Prostate gland (tissue), 2 donors: Measurements from ENCODE around the gene ADAMTSL3. TPM values are rescaled to one million over a fixed set of nuclear protein-coding genes. Genes with fewer than 3 reads are reported as not detected.

ENCODE experiments used
- DNase-seq: peaks from one replicate; pipeline ENCODE4 v3.0.0-alpha.2; 2019; ENCODE audit warnings: low spot score
- H3K27ac ChIP-seq, 2 donors: fragments of 200-600 bp; sonication (generic); 2 replicates each; pipeline ENCODE4 v1.5.1; 2017 to 2019
- H3K27me3 ChIP-seq: fragments of 200-600 bp; sonication (generic); replicated peaks from 2 replicates; pipeline ENCODE4 v1.5.1; 2019; ENCODE audit not compliant: insufficient read depth
- H3K36me3 ChIP-seq, 2 donors: fragments of 200-600 bp; sonication (generic); 1 replicate in 1 of 2; 2 replicates in 1 of 2; pipeline versions ENCODE4 v1.5.1 to v1.8.1; 2017 to 2019
- H3K4me1 ChIP-seq: fragments of 200-600 bp; sonication (generic); replicated peaks from 2 replicates; pipeline ENCODE4 v1.5.1; 2019
- H3K4me3 ChIP-seq, 2 donors: fragments of 200-600 bp; sonication (generic); 2 replicates each; pipeline ENCODE4 v1.5.1; 2017 to 2019
- H3K9me3 ChIP-seq: fragments of 200-600 bp; sonication (generic); 2 replicates; pipeline ENCODE4 v1.5.1; 2017
- POLR2A ChIP-seq: fragments of 450-650 bp; IDR thresholded peaks from one replicate; pipeline ENCODE4 v1.6.1; 2016; ENCODE audit warnings: antibody characterized with exemption, mild to moderate bottlenecking
- POLR2AphosphoS5 ChIP-seq: sonication (generic); formaldehyde crosslinking; IDR thresholded peaks from one replicate; pipeline ENCODE4 v1.6.1; 2017; ENCODE audit warnings: antibody characterized with exemption
- WGBS: methylation state at CpG from one replicate; pipeline ENCODE4 v1.1.5; 2018; 5-methylcytosine and 5-hydroxymethylcytosine counted together
- intact Hi-C: fragments of 100-400 bp; cut with DNase I; formaldehyde crosslinking; loops from one replicate; pipeline ENCODE4 v1.14.2; 2022
- total RNA-seq, 2 donors: library from RNA; depleted of rRNA; stranded (reverse); fragments of >200 nt; gene quantifications; one replicate each; pipeline ENCODE4 v1.1.0, GENCODE V29; 2016
- TF ChIP-seq, protein P1 (sequence below), 4 experiments: fragments of 200-600 bp in 2 of 4; fragments of 450-650 bp in 2 of 4; sonication (generic) in 2 of 4; IDR thresholded peaks; 1 replicate in 3 of 4; 2 replicates in 1 of 4; pipeline ENCODE4 v1.5.1; 2016 to 2019; ENCODE audit warnings: antibody characterized with exemption in 4 of 4, mild to moderate bottlenecking in 2 of 4, moderate library complexity in 2 of 4

ADAMTSL3 gene
- total RNA-seq, 2 donors from 2014 or later: 4.5 to 25.2 TPM

DNA sequence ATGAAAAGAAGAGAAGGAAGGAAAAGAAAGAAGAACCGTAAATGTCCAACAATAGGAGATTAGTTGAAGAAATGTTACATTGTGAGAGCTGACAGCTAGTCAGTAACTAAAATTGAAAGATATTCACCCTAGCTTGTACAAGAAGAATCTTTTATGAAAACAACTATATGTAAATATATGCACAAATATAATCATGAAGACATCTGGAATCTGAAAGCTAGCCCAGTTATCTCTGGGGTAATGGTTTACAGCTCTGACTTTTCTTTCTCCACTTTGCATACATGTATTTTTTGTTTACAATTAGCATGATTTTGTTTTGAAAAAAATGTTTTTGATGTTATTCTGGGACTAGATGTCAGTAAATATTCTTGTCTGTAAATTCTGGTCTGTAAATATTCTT is 37.1 kb upstream of the ADAMTSL3 start:
- intact Hi-C loops: no loop called here
- Histone ChIP-seq H3K9me3 (no peaks in the 10 kb centered on the region), H3K4me3 (no peak overlapping the region), H3K27ac (no peak overlapping the region), H3K4me1 (no peaks in the 10 kb centered on the region), H3K27me3 (no peaks in the 10 kb centered on the region), H3K36me3 (no peaks in the 10 kb centered on the region)
- 91% methylated on average over 1 of the region's 1 CpG for WGBS
- DNase-seq: no peak
- no peak for TF ChIP-seq POLR2AphosphoS5
- TF ChIP-seq, protein P1, sequence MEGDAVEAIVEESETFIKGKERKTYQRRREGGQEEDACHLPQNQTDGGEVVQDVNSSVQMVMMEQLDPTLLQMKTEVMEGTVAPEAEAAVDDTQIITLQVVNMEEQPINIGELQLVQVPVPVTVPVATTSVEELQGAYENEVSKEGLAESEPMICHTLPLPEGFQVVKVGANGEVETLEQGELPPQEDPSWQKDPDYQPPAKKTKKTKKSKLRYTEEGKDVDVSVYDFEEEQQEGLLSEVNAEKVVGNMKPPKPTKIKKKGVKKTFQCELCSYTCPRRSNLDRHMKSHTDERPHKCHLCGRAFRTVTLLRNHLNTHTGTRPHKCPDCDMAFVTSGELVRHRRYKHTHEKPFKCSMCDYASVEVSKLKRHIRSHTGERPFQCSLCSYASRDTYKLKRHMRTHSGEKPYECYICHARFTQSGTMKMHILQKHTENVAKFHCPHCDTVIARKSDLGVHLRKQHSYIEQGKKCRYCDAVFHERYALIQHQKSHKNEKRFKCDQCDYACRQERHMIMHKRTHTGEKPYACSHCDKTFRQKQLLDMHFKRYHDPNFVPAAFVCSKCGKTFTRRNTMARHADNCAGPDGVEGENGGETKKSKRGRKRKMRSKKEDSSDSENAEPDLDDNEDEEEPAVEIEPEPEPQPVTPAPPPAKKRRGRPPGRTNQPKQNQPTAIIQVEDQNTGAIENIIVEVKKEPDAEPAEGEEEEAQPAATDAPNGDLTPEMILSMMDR (IDR thresholded peaks at IDR 0.05): no peak
- no peak for TF ChIP-seq POLR2A

DNA sequence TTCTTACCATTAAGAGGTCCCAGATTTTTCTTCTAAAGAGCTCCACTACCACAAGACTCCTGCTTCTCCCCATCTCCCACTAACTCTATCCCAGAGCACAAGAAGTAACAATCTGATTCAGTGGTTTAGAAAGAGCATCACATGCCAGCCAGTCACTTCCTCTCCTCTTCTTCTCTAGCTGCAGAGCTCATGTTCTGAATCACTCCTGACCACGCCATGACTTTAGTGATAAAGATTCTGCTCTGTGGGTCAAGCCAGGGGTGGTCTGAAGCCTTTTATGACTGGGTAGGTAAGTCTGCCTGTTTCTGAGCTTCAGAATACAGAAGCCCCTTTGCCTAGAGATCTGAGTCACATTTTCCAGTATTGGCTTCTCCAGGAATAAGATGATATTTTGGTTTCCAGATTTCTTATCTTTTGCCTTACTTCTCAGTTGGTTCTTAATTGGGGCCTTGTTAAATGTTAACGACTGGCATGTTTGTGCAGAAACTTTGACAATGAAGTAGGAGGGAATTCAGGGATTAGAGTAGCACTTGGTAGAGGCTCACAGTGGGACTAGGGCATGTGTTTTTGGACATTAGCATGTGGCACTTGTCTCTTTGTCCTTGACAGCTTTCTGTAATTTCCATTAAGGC is 27.6 kb upstream of the ADAMTSL3 start:
- Histone ChIP-seq H3K36me3 (no peaks in the 10 kb centered on the region), H3K4me3 (no peak overlapping the region), H3K27me3 (no peaks in the 10 kb centered on the region), H3K9me3 (no peaks in the 10 kb centered on the region), H3K27ac (no peak overlapping the region), H3K4me1 (no peaks in the 10 kb centered on the region)
- TF ChIP-seq POLR2AphosphoS5 (no peak), POLR2A (no peak)
- TF ChIP-seq, protein P1 (IDR thresholded peaks at IDR 0.05): no peak
- WGBS: 58% methylated on average over 2 of the region's 2 CpGs
- no peak for DNase-seq
- intact Hi-C loops: no loop called here

DNA sequence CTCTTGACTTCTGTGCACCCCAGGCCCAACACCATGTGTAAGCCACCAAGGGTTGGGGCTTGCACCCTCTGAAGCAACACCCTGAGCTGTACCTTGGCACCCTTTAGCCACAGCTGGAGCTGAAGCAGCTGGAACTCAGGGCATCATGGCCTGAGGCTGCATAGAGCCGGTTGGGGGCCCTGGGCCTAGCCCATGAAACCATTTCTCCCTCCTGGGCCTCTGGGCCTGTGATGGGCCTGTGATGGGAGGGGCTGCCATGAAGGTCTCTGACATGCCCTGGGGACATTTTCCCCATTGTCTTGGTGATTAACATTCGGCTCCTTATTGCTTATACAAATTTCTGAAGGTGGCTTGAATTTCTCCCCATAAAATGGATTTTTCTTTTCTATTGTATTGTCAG is 22.4 kb upstream of the ADAMTSL3 start:
- no peaks in the 10 kb centered on the region for H3K27me3 ChIP-seq
- H3K4me3 ChIP-seq: no peak overlapping the region
- H3K4me1 ChIP-seq: no peaks in the 10 kb centered on the region
- H3K9me3 ChIP-seq: no peaks in the 10 kb centered on the region
- intact Hi-C loops: no loop called here
- TF ChIP-seq POLR2AphosphoS5 (no peak), POLR2A (no peak)
- TF ChIP-seq, protein P1 (IDR thresholded peaks at IDR 0.05): no peak
- DNase-seq: no peak
- H3K27ac ChIP-seq: no peak overlapping the region
- no peaks in the 10 kb centered on the region for H3K36me3 ChIP-seq
- 90% methylated on average over 2 of the region's 2 CpGs for WGBS

DNA sequence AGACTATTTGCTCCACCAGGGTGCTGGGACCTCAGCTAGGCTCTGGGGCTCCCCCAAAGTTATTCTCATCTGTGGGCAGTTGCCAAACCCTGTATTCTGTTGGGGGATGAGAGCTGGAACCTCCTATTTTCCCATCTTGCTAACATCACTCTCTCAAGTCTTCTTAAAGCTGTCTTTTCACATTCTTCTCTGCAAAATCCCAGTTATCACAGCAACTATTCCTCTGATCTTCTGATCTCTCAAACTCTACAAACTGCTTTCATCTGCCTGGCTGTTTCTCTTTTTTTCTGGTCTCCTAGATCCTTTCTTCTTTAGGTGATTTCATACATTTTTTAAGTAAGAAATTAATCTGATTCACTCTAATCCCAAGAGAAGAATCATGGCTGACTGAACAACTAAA is 10.7 kb upstream of the ADAMTSL3 start:
- no peak for TF ChIP-seq POLR2A
- TF ChIP-seq POLR2AphosphoS5: no peak
- TF ChIP-seq, protein P1 (IDR thresholded peaks at IDR 0.05): no peak
- H3K9me3 ChIP-seq: no peaks in the 10 kb centered on the region

DNA sequence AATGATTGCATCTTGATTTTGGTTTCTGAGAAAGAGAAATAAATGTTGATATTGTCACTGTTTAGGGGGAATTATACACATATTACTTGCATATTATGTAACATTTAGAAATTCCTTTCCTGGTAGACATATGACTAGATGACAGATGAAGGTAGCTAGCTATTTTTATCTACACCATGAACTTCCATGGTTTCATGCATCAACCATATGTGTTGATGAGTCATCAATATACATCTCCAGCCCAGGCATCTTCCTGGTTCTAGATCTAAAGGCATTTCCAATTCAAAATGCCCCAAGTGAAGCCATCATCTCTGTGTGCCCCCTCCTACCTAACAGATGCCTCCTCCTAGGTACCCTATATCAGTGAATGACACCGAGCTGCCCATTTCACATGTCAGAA is 9.5 kb upstream of the ADAMTSL3 start:
- WGBS: 90% methylated on average over 1 of the region's 1 CpG
- TF ChIP-seq, protein P1 (IDR thresholded peaks at IDR 0.05): no peak
- TF ChIP-seq POLR2A (no peak), POLR2AphosphoS5 (no peak)
- DNase-seq: no peak
- Histone ChIP-seq H3K9me3 (no peaks in the 10 kb centered on the region), H3K36me3 (no peaks in the 10 kb centered on the region), H3K4me1 (no peaks in the 10 kb centered on the region), H3K4me3 (no peak overlapping the region), H3K27ac (no peak overlapping the region), H3K27me3 (no peaks in the 10 kb centered on the region)
- intact Hi-C loops: no loop called here

More for the DNA sequence above, 10.7 kb upstream of the ADAMTSL3 start:
- no peaks in the 10 kb centered on the region for H3K27me3 ChIP-seq
- intact Hi-C loops: no loop called here
- H3K4me1 ChIP-seq: no peaks in the 10 kb centered on the region
- DNase-seq: no peak
- no peak overlapping the region for H3K4me3 ChIP-seq
- H3K36me3 ChIP-seq: no peaks in the 10 kb centered on the region
- H3K27ac ChIP-seq: no peak overlapping the region
